ENCODE results near the gene DNAJC17.

Gene DNAJC17, protein sequence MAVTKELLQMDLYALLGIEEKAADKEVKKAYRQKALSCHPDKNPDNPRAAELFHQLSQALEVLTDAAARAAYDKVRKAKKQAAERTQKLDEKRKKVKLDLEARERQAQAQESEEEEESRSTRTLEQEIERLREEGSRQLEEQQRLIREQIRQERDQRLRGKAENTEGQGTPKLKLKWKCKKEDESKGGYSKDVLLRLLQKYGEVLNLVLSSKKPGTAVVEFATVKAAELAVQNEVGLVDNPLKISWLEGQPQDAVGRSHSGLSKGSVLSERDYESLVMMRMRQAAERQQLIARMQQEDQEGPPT

GRCh38 chr15:40807028-40807887, at the start of gene DNAJC17, which contains the start of gene ZFYVE19:
Gene DNAJC17, minus strand, starts transcription at chr15:40807473. Its CDS starts 27 bp downstream, at chr15:40807446.
Gene ZFYVE19, plus strand, starts transcription at chr15:40807089. Its CDS starts 501 bp downstream, at chr15:40807590.
- peak; percentile 88 to 96 for DNase-seq

GRCh38 chr15:40856746-40857145, 49.5 kb upstream of the DNAJC17 start:
- no peak for DNase-seq

- DNase-seq, result no peak
Measured at GRCh38 chr15:40855706-40856234, 48.5 kb upstream of the DNAJC17 start.

- no peak for DNase-seq
Measured at GRCh38 chr15:40854161-40854560, 46.9 kb upstream of the DNAJC17 start.

DNA sequence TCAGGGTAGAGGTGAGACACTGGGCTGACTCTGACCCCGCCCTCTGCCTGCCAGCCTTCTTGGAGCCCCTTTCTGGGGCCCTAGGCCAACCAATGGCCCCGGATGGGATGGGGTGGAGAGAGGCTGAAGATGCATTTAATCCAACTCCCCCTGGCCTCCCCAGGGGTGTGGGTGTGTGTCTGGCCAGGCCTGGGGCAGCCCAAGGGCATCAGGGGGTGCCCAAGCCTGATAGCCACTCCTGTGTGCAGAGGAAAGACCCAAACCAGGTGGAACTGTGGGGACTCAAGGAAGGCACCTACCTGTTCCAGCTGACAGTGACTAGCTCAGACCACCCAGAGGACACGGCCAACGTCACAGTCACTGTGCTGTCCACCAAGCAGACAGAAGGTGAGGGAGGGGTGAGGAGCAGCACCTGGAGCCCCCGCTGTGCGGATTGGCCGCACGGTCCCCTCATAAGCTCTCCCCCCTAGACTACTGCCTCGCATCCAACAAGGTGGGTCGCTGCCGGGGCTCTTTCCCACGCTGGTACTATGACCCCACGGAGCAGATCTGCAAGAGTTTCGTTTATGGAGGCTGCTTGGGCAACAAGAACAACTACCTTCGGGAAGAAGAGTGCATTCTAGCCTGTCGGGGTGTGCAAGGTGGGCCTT, 46.1 kb upstream of the DNAJC17 start:
- no peak for DNase-seq

- no peak for DNase-seq
Measured at GRCh38 chr15:40852529-40852928, 45.3 kb upstream of the DNAJC17 start.

DNA sequence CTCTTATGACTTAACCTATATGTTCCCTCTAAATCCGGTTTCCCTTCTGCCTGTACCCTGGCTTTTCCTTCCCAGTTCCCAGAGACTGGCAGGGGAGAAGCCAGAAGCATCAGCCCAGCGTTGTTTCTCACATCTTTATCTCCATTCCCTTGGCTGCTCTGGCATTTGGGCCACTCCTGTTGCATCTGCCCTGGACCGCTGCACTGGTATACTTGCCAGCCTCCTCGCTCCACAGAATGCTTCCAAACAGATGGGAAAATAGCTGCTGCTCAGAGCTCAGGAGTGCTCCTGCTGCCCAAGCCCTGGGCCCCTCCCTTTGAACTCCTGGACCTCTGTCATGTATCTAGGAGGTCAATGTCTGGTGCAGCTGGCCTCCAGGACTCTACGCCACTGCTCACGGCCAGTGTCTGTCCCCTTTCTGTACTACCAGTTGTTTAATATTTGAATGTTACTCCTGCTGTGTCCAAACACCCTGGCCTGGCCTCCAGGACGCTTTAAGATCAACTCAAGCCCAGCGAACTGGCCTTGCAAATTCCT, 43.4 kb upstream of the DNAJC17 start:
- DNase-seq, result no peak

- DNase-seq, result peak; percentile 23 to 90
Measured at GRCh38 chr15:40847223-40847961, 40.1 kb upstream of the DNAJC17 start.

DNA sequence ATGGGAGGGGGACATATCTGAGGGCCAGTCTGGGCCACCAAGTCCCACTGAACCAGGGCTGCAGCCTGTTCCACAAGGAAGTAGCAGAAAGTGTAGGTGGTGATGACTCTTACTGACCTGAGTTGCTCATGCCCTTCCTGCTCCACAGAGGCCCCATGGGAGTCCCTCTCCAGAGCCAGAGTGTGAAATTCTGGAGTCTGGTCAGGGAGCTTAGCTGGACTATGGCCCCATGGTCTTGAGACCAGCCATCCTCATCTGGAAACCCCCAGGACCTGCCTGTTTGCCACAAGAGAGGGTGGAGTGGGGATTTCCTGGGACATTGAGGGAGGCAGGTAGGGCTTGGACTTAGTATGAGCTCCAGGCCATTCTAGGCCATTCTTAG, 39.6 kb upstream of the DNAJC17 start:
- DNase-seq, result no peak

DNA sequence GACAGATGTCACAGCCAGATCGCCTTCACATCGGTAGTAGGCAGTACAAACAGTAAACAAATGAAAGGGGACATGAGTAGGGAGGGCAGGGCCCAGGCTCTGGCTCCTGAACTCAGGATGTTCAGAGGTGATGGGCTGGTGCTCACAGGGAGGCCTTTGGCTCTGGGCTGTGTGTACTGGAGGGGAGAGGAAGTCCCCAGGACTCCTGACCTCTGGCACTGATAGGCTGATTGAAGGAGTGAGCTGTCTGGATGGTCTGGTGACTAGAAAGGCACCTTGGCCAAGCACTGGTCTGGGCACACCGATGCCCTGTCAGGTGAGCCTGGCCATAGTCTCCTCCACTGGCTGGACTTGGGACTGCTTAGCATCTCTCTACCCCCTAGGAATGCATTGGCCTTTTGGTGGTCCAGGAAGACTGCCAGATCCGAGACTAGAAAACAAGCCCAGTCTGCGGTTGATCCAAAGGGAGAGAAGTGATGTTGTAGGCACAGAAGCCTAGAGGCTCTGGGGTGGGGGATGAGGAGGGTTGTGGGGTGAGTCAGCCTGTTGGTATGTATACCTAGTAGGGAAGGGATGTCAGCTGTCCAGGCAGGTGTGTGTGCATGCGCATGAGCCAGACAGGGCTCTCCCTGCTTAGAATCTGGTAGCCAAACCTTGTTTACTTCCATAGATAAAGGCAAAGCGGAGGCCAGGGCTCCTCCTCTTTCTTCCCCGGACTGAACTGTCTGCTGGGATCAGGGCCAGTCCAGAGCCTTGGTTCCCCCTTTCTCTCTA, 38.4 kb upstream of the DNAJC17 start:
- no peak for DNase-seq

- DNase-seq, result no peak
Measured at GRCh38 chr15:40845036-40845435, 37.8 kb upstream of the DNAJC17 start.

DNA sequence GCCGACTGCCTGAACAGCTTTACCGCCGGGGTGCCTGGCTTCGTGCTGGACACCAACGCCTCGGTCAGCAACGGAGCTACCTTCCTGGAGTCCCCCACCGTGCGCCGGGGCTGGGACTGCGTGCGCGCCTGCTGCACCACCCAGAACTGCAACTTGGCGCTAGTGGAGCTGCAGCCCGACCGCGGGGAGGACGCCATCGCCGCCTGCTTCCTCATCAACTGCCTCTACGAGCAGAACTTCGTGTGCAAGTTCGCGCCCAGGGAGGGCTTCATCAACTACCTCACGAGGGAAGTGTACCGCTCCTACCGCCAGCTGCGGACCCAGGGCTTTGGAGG, 37.4 kb upstream of the DNAJC17 start:
- DNase-seq, result peak; percentile 9 to 38

DNA sequence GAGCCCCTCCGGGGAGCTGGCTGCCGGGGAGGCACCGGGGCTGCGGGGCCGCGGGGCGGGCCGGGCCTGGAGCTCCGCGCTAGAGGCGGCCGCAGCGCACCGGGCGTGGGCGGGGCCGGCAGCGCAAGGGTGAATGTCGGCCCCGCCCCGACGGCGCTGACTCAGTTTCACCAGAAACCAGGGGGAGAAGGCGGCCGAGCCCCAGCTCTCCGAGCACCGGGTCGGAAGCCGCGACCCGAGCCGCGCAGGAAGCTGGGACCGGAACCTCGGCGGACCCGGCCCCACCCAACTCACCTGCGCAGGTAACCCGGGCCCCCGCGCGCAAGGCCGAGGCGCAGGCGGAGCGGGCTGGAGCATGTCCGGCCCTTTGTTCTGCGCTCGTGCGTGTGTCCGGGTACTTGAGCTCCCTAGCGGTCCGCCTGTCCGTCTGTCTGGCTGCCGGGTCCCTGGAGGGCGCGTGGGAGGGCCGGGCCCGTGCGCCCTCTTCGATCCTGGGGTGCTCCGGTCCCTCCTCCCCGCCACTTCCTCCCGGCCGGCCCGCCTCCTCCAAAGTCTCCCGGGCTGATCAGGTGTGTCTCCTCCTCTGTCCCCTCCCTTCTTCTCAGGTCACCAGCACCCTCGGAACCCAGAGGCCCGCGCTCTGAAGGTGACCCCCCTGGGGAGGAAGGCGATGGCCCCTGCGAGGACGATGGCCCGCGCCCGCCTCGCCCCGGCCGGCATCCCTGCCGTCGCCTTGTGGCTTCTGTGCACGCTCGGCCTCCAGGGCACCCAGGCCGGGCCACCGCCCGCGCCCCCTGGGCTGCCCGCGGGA, 36.8 kb upstream of the DNAJC17 start, which contains the start of gene SPINT1:
TSS of gene SPINT1 (plus strand) at position 164 of the 811 bp plus-strand sequence. CDS start at position 671, 507 bp downstream.
- no peak for DNase-seq

GRCh38 chr15:40843261-40843884, 36.1 kb upstream of the DNAJC17 start:
- no peak for DNase-seq

DNA sequence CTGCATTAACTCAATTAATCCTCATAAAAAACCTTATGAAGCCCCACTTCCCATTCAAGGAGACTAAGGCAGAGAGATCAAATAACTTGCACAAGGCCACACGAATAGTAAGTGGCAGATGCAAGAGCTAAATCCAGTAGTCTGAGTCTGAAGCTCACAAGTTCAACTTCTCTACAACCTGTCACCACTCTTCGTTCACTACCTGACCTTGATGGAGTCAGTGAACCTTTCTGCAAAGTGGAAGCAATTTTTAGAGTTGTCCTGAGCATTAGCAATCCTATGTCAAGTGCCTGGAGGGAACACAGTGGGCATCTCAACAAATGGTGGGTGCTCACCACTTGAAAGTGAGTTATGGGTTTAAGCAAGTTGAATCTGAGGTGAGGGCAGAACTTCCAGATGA, 34.5 kb upstream of the DNAJC17 start:
- no peak for DNase-seq

DNA sequence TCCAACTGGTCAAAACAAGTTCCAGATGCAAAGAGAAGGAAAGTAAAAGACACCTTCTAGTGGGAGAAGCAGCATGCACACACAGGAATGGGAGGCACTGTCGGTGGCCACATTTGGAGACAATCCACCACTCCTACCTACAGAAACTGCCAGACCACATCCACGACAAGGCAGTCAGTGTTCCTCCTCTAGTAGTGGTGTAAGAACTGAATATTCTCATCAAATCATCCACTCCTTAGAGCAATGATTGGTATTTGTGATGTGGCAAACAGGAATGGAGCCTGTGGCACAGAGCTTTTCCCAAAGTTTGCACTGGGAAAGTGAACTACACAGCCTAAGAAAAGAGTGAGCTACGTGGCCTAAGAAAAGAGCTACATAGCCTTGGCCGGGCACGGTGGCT, 31.5 kb upstream of the DNAJC17 start:
- no peak for DNase-seq

DNA sequence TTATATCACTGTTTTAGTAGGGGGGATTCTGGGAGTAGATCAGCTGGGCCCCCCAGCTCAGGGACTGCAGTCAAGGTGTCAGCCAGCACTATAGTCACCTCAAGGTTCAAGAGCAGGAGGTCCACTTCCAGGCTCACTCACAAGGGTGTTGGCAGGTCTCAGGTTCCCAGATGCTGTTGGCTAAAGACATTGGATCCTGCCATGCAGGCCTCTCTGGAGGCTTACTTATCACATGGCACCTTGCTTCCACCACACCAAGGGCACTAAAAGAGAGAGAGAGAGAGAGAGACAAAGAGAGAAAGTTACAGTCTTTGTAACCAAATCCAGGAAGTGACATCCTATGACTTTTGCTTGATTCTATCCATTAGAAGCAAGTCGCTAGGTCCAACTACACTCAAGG, 28.7 kb upstream of the DNAJC17 start:
- no peak for DNase-seq

DNA sequence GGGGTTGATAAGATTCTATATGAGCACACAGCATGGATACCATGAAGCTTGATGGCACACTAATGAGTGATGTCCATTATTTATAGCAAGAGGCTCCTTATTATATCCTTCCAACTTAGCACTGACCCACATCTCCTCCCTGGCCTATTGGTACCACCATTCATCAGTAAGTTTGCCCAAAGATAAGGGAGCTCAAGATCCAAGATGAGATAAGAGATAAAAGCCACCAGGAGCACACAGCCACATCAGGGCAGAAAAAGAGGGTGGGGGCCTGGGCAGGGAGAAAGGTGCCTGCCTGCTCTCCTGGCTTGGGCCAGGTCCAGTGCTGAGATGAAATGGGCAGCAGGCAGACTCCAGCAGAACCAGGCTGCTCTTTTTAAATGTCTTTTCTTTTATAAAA, 25.6 kb upstream of the DNAJC17 start:
- no peak for DNase-seq

DNA sequence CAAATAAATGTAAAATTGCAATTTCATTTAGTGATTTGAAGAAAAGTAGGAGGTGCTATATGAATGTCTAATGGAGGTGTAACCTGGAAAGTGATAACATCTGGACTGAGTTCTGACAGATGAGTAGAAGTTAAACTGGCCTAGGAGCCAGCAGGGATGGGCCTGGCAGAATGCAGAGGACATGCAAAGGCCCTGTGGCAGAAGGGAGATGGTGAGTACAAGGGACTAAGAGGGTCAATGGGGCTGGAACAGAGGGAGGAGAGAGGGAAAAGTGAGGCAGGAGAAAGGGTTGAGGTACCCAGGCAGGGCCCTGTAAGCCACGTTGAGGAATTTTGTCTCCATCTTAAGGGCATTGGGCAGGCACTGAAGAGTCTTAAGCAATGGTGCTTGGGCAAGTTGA, 24.6 kb upstream of the DNAJC17 start:
- no peak for DNase-seq

DNA sequence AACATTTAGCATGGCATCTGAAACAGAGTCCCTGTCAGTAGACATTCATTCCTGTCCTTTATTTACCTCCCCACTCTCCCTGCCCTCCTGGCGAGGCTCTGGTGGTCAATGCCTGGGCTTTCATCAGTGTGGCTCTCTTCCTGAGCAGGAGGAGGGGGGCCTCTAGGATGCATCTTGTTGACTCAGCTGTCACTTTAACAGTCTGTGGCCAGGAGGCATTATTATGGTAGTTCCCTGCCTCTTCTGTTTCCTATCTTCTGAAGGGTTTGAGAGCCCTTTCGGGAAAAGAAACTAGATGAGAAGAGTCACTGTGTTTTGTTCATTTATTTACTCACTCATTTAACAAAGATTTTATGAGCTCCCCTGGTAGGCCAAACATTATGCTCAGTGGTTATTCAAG, 23.6 kb upstream of the DNAJC17 start:
- DNase-seq, result no peak

Measured in bone marrow (tissue), 2 donors.